Choroid plexus epithelial cell (primary cell): ENCODE measurements around the gene HABP4.
"Not testable (repeated sequence)": the region's sequence is repeated elsewhere in the genome, so short reads cannot be mapped to it uniquely, and the experiment has no call there.

ENCODE experiments used
- DNase-seq: peaks from one replicate; pipeline ENCODE4 v3.0.0-alpha.2; 2010; ENCODE audit warnings: low read depth
- H3K4me3 ChIP-seq: 2 replicates; pipeline ENCODE4 v1.5.1; 2011; ENCODE audit warnings: low read depth, mild to moderate bottlenecking, control low read depth, low read length, moderate library complexity
- CTCF ChIP-seq: conservative IDR thresholded peaks from 2 replicates; pipeline ENCODE4 v1.5.1; 2011; ENCODE audit warnings: low read depth, mild to moderate bottlenecking, control low read depth, inconsistent platforms, low read length, moderate library complexity

HABP4 gene

GRCh38 chr9:96502539-96503373, 52.8 kb downstream of the HABP4 start:
- no peak for TF ChIP-seq CTCF
- H3K4me3 ChIP-seq, result no peak overlapping the region
- DNase-seq, result no peak

- not testable (repeated sequence) for DNase-seq, H3K4me3 ChIP-seq
Measured at GRCh38 chr9:96503374-96503748, 53.4 kb downstream of the HABP4 start.

DNA sequence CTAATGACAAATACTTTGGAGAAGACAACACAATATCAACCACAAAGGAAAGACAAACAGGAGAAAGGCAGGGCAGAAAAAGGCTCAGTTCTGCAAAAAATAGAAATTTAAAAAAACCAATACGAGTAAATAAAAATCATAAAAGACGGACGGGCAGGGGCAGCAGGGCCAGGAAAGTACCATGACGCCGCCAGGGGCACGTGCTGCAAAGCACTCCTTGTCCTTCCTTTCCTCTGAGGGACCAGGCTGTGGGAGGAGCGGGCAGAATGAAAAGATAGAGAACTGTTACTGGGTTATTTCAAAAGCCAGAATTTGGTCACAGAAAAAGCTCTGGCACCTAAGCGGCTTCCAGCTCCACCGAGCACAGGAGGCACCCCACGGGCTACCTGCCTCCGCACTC, 53.9 kb downstream of the HABP4 start:
- no peak overlapping the region for H3K4me3 ChIP-seq
- DNase-seq, result no peak
- TF ChIP-seq CTCF, result no peak

DNA sequence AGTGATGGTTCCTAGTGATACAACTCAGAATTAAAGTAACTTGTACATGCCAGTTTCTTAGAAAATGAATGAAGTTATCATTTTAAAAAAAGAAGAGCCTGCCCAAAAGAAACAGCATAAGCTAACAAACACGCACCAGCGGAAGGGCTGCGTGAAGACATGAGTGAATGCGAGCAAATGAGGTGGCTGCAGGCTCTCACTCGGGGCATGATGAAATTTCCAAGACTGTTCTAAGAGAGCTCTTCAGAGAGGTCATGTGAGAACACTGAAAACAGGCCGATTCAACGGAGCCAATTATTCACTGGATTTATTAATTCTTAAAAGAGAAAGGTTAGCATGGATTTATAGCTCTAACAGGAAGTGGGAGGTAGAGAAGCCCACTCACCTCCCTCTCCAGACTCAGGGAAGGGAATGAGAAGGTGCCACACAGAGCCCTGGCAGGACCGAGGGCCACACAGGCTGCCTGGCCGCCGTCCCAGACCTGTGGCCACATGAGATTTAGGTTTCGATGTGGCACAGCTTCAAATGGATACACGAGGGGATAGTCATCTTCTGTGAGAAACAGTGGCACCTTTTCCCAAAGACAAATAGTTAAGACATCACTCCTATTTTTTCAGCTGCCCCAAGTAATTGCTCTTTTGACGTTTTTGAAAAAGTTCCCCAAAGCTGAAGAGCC, 55.5 kb downstream of the HABP4 start:
- DNase-seq, result no peak
- no peak for TF ChIP-seq CTCF
- H3K4me3 ChIP-seq, result no peak overlapping the region

- no peak for TF ChIP-seq CTCF
- no peak overlapping the region for H3K4me3 ChIP-seq
- DNase-seq, result no peak
Measured at GRCh38 chr9:96508227-96508940, 58.4 kb downstream of the HABP4 start.

- DNase-seq, result no peak
- no peak for TF ChIP-seq CTCF
Measured at GRCh38 chr9:96509026-96509425, 59.1 kb downstream of the HABP4 start.

DNA sequence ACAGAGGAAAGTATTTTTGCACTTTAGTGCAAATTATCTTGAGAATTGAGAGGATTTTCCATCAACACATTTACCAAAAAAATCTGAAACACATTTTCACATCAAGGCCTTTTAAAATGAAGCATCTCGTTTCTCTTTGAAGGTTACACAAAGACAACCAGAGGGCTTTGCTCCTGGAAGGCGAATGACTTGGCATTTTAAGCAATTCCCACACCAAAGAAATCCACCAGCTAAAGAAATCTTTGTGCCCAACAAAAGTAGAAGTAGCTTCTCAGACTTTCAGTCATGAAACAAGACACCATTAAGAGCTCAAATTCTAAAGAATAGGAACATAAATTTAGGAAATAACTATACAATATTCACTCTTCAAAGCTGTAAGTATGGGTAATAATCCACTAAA, 59.9 kb downstream of the HABP4 start:
- H3K4me3 ChIP-seq, result no peak overlapping the region
- no peak for DNase-seq
- no peak for TF ChIP-seq CTCF

More at GRCh38 chr9:96509026-96509425, 59.1 kb downstream of the HABP4 start:
- H3K4me3 ChIP-seq, result no peak overlapping the region
